SKM-1 (cell line): ENCODE measurements around the gene FAT2.

Experiments
- DNase-seq: peaks from one replicate; lab custom pipeline; 2025; ENCODE audit not compliant: unreplicated experiment; lab: John Stamatoyannopoulos, UW

The FAT2 gene

GRCh38 chr5:151556806-151557205 lies 34.3 kb downstream of the FAT2 start:
- peak; percentile 73 for DNase-seq

- no peak for DNase-seq
Measured at GRCh38 chr5:151555760-151556576, 35.2 kb downstream of the FAT2 start.

- no peak for DNase-seq
Measured at GRCh38 chr5:151553695-151554094, 37.4 kb downstream of the FAT2 start.

- no peak for DNase-seq
Measured at GRCh38 chr5:151553130-151553670, 37.9 kb downstream of the FAT2 start.

GRCh38 chr5:151551985-151552384 lies 39.1 kb downstream of the FAT2 start:
- DNase-seq, result no peak

GRCh38 chr5:151550146-151550545 lies 41.0 kb downstream of the FAT2 start:
- DNase-seq, result no peak

GRCh38 chr5:151549713-151550112 lies 41.4 kb downstream of the FAT2 start:
- no peak for DNase-seq

- no peak for DNase-seq
Measured at GRCh38 chr5:151547364-151547763, 43.8 kb downstream of the FAT2 start.

- peak; percentile 17 for DNase-seq
Measured at GRCh38 chr5:151541571-151541970, 49.6 kb downstream of the FAT2 start.
